GM21576 (cell line): ENCODE results near the gene ASPSCR1.
A peak's percentile ranks its signal among the peaks of the same experiment; 100 is the strongest.
"Not testable (repeated sequence)": the region's sequence is repeated elsewhere in the genome, so short reads cannot be mapped to it uniquely, and the experiment has no call there.

Source experiments
- ATAC-seq: cut with Tn5 transposase; IDR thresholded peaks from one replicate; pipeline ENCODE4 v1.9.1; 2021; ENCODE audit warnings: mild to moderate bottlenecking, moderate library complexity; ENCODE audit not compliant: unreplicated experiment

The ASPSCR1 gene

GRCh38 chr17:82035956-82036633 lies 58.7 kb downstream of the ASPSCR1 start:
- no peak for ATAC-seq

GRCh38 chr17:82036634-82037091 lies 59.2 kb downstream of the ASPSCR1 start:
- no peak for ATAC-seq

- peak; percentile 87 for ATAC-seq
Measured at GRCh38 chr17:82037092-82037888, 59.9 kb downstream of the ASPSCR1 start, which contains the start of gene DCXR. TSS of gene DCXR (minus strand) at chr17:82037697. CDS start at chr17:82037682, 15 bp downstream.

- no peak for ATAC-seq
Measured at GRCh38 chr17:82037889-82038195, 60.4 kb downstream of the ASPSCR1 start.

GRCh38 chr17:82038796-82039409 lies 61.5 kb downstream of the ASPSCR1 start:
- not testable (repeated sequence) for ATAC-seq

GRCh38 chr17:82039695-82040299 lies 62.4 kb downstream of the ASPSCR1 start:
- no peak for ATAC-seq

- no peak for ATAC-seq
Measured at GRCh38 chr17:82041144-82041814, 63.9 kb downstream of the ASPSCR1 start.

- no peak for ATAC-seq
Measured at GRCh38 chr17:82042649-82043048, 65.2 kb downstream of the ASPSCR1 start.

GRCh38 chr17:82043507-82043906 lies 66.1 kb downstream of the ASPSCR1 start:
- no peak for ATAC-seq

GRCh38 chr17:82045936-82046484 lies 68.6 kb downstream of the ASPSCR1 start:
- no peak for ATAC-seq

GRCh38 chr17:82046903-82047302 lies 69.5 kb downstream of the ASPSCR1 start:
- ATAC-seq = no peak

GRCh38 chr17:82047379-82047778 lies 70.0 kb downstream of the ASPSCR1 start:
- no peak for ATAC-seq

GRCh38 chr17:82047914-82048570 lies 70.6 kb downstream of the ASPSCR1 start:
- ATAC-seq = no peak

GRCh38 chr17:82048571-82048971 lies 71.1 kb downstream of the ASPSCR1 start:
- ATAC-seq = no peak

GRCh38 chr17:82049106-82049505 lies 71.7 kb downstream of the ASPSCR1 start:
- ATAC-seq = no peak

GRCh38 chr17:82049521-82049971 lies 72.1 kb downstream of the ASPSCR1 start:
- no peak for ATAC-seq

GRCh38 chr17:82050152-82050760 lies 72.8 kb downstream of the ASPSCR1 start:
- no peak for ATAC-seq

GRCh38 chr17:82050761-82051641 lies 73.6 kb downstream of the ASPSCR1 start:
- no peak for ATAC-seq
